HFFc6 (cell line): ENCODE results near the gene GDPD2. TPM values are rescaled to one million over a fixed set of nuclear protein-coding genes. Genes with fewer than 3 reads are reported as not detected.

ENCODE experiments used
- DNase-seq: peaks from one replicate; pipeline ENCODE4 v3.0.0-alpha.2; 2018
- H3K27ac Mint-ChIP-seq: 2 replicates; pipeline ENCODE4 v1.8.0; 2020; ENCODE audit warnings: mild to moderate bottlenecking, mixed read lengths
- H3K27me3 Mint-ChIP-seq: 2 replicates; pipeline ENCODE4 v1.8.0; 2021; ENCODE audit warnings: mild to moderate bottlenecking, moderate library complexity, mixed read lengths; ENCODE audit not compliant: insufficient read depth
- H3K36me3 Mint-ChIP-seq: 2 replicates; pipeline ENCODE4 v1.8.0; 2021; ENCODE audit warnings: low read depth, mixed read lengths
- H3K4me1 Mint-ChIP-seq: 2 replicates; pipeline ENCODE4 v1.8.0; 2020; ENCODE audit warnings: low read depth, mixed read lengths
- H3K4me3 Mint-ChIP-seq: 2 replicates; pipeline ENCODE4 v1.8.0; 2020; ENCODE audit warnings: mild to moderate bottlenecking, moderate library complexity, mixed read lengths
- H3K9me3 Mint-ChIP-seq: 2 replicates; pipeline ENCODE4 v1.8.0; 2020; ENCODE audit warnings: mild to moderate bottlenecking, mixed read lengths
- total RNA-seq, 6 experiments: library from RNA; stranded (reverse); fragmentation: NEBNext Ultra II Directional; extraction: Animal tissue kit (Norgen Biotek cat#: 25700); gene quantifications; 2 replicates in 1 of 6; 3 replicates in 5 of 6; pipeline ENCODE4 v1.2.3, GENCODE V29; 2021
- TF ChIP-seq, protein P1 (sequence below): fragments of 200-600 bp; sonication (generic); IDR thresholded peaks from 2 replicates; pipeline ENCODE4 v1.5.0; 2021; ENCODE audit warnings: antibody characterized with exemption, mild to moderate bottlenecking

Gene GDPD2
- total RNA-seq, 6 experiments from 2014 or later: not detected

DNA sequence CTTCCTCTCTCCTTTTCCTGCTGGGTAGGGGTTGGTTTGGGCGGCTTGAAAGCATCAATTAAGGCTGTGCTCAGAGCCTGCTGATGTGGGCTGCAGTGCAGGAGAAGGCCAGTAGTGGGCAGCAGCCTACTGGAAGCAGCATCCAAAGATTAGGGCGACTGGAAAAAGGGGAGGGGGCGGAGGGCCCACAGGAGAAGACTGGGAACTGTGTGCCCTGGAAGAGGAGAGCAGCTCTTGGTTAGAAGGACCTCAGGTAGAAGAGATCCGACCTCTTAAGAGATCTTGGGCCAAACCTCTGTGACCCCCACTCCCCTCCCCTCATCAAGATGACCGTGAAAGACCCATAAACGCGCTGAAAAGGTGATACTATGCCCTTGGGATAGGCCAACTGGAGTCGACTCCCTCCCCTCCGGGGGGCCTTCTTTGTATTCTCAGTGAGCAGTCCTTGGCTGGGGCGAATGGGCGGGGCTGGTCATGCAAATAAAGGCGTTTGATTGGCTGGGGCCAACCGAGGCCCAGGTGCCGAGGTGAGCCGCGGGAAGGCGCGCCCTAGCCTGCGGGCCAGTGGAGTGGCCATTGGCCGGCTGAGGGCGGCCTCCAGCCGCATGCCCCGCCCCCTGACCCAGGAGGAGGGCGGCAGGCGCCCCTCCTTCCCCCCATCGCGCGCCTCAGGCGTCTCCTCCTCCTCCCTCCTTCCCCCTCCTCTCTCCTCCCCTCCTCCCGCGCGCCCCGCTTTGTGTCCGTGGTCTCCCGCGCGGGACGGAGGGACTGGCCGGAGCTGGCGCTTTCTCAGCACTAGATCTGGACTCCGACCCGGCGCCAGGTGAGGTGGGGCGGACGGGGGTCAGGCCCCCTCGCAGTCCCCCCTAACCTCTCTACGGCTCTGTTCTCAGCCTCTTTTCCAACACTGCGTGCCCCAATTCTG, 31.6 kb downstream of the GDPD2 start:
- Mint-ChIP-seq H3K4me1 (peaks cover 25% of the 10 kb centered on the region), H3K9me3 (no peaks in the 10 kb centered on the region), H3K4me3 (peak overlapping the region; percentile 74), H3K27ac (no peak overlapping the region), H3K27me3 (no peaks in the 10 kb centered on the region; the same call in 1 of the 2 replicates), H3K36me3 (no peaks in the 10 kb centered on the region)
- TF ChIP-seq, protein P1, sequence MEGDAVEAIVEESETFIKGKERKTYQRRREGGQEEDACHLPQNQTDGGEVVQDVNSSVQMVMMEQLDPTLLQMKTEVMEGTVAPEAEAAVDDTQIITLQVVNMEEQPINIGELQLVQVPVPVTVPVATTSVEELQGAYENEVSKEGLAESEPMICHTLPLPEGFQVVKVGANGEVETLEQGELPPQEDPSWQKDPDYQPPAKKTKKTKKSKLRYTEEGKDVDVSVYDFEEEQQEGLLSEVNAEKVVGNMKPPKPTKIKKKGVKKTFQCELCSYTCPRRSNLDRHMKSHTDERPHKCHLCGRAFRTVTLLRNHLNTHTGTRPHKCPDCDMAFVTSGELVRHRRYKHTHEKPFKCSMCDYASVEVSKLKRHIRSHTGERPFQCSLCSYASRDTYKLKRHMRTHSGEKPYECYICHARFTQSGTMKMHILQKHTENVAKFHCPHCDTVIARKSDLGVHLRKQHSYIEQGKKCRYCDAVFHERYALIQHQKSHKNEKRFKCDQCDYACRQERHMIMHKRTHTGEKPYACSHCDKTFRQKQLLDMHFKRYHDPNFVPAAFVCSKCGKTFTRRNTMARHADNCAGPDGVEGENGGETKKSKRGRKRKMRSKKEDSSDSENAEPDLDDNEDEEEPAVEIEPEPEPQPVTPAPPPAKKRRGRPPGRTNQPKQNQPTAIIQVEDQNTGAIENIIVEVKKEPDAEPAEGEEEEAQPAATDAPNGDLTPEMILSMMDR: peak; percentile 86
- no peak for DNase-seq

DNA sequence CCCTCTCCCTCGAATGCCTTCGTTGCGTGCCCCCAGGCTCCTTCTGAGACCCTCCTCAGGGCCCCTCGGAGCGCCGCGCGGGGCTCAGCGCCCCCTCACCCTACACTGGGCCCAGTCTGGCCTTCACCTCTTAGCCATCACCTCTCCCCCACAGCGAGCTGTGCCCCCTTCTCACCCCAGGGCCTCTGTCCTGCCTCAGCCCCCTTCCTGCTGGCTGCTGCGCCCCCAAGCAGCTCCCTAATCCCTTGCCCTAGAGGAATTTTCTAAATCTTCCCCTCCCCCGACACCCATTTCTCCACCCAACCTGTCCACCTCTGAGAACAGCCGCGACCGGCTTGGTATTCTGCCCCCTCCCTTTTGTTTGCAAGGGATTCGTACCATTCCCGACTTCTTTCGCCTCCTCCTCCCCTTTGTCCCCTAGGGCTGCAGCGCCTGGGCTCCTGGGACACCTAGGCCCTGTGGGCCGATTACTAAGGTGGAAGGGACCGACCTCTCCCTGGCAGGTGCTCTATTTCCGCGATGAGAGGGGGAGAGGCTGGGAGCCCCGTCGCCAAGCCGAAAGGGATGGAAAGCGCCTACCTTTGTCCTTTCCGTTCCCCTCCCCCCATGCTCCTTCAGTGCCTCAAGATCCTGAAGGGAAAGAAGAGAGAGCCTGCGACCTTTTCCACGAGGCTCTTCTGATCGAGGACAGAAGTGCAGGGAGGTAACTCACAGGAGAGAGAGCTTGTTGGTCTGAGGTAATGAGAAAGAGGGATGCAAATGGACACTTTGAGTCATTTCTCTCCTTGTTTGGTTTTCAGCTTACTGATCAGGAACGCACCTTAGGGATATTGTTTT, 32.5 kb downstream of the GDPD2 start:
- Mint-ChIP-seq H3K27me3 (no peaks in the 10 kb centered on the region; the same call in none of the 2 replicates), H3K4me3 (peak overlapping the region; percentile 73), H3K4me1 (peaks cover 25% of the 10 kb centered on the region), H3K27ac (peak overlapping the region; percentile 31; the same call in 1 of the 2 replicates), H3K36me3 (no peaks in the 10 kb centered on the region), H3K9me3 (no peaks in the 10 kb centered on the region)
- TF ChIP-seq, protein P1: no peak
- DNase-seq: no peak

DNA sequence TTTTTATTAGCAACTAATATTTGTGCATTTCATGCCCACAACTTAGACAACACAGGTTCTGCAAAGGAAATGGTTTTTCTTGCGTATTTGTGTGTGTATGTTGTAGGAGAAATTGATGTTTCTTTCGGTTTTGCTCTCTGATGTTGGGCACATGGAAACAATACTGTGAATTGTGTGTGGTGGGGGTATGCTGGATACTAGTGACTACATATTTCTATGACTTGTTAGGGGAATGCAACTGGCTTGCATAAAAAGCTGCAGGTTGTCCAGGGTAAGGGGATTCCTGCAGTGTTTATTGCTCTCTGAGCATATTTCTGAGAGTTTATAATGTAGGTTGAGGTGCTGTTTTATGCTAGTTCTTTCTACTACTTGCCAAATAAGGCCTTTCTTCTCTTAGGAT, 33.1 kb downstream of the GDPD2 start:
- DNase-seq: no peak
- Mint-ChIP-seq H3K4me3 (peak overlapping the region; percentile 73), H3K9me3 (no peaks in the 10 kb centered on the region)

DNA sequence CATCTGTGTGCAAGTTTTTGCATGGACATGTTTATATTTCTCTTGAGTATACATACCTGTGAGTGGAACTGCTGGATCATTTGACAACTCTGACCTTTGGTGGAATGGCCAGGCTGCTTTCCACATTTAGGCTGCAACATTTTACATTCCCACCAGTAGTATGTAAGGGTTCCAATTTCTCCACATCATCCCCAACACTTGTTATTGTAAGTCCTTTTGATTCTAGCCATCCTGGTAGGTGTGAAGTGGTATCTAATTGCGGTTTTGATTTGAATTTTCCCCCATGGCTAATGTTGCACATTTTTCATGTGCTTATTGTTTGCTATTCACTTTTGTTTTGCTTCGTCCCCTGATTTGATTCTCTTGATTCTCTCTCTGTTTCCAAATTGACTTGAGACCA, 37.9 kb downstream of the GDPD2 start:
- Mint-ChIP-seq H3K36me3 (peaks cover 6% of the 10 kb centered on the region), H3K27me3 (no peaks in the 10 kb centered on the region; the same call in 1 of the 2 replicates), H3K4me1 (peaks cover 9% of the 10 kb centered on the region; the same call in 1 of the 2 replicates), H3K27ac (no peak overlapping the region), H3K4me3 (no peak overlapping the region), H3K9me3 (no peaks in the 10 kb centered on the region)
- TF ChIP-seq, protein P1: no peak
- no peak for DNase-seq

More for the DNA sequence above, 33.1 kb downstream of the GDPD2 start:
- Mint-ChIP-seq H3K27me3 (no peaks in the 10 kb centered on the region; the same call in none of the 2 replicates), H3K36me3 (peaks cover 5% of the 10 kb centered on the region), H3K4me1 (peaks cover 25% of the 10 kb centered on the region), H3K27ac (no peak overlapping the region; the same call in 1 of the 2 replicates)
- TF ChIP-seq, protein P1: no peak

DNA sequence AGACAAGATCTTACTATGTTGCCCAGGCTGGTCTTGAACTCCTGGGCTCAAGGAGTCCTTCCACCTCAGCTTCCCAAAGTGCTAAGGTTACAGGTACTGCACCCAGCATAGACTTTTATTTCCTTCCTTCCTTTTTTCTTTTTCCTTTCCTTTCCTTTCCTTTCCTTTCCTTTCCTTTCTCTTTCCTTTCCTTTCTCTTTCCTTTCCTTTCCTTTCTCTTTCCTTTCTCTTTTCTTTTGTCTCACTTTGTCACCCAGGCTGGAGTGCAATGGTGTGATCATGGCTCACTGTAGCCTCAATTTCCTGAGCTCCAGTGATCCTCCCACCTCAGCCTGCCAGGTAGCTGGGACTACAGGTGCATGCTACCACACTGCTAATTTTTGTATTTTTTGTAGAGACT, 40.9 kb downstream of the GDPD2 start:
- H3K27ac Mint-ChIP-seq: no peak overlapping the region
- no peaks in the 10 kb centered on the region for H3K4me1 Mint-ChIP-seq
- TF ChIP-seq, protein P1: no peak

More for the DNA sequence above, 40.9 kb downstream of the GDPD2 start:
- Mint-ChIP-seq H3K4me3 (no peak overlapping the region), H3K27me3 (no peaks in the 10 kb centered on the region; the same call in 1 of the 2 replicates), H3K9me3 (no peaks in the 10 kb centered on the region), H3K36me3 (peaks cover 6% of the 10 kb centered on the region)
- no peak for DNase-seq
